Neuronal stem cell (in vitro differentiated cells): ENCODE data around the gene CEP170B.
"Not testable (repeated sequence)": the region's sequence is repeated elsewhere in the genome, so short reads cannot be mapped to it uniquely, and the experiment has no call there.

Experiments
- DNase-seq: peaks from one replicate; pipeline ENCODE4 v3.0.0-alpha.2; 2013; ENCODE audit warnings: low spot score
- H2AFZ ChIP-seq: one replicate; pipeline ENCODE4 v1.6.1; 2013; ENCODE audit warnings: mild to moderate bottlenecking, low read length, inconsistent platforms
- H2AK5ac ChIP-seq: 2 replicates; pipeline ENCODE4 v1.6.1; 2013; ENCODE audit warnings: low read depth, mild to moderate bottlenecking, inconsistent platforms, low read length, moderate library complexity, mixed read lengths
- H2BK120ac ChIP-seq: 2 replicates; pipeline ENCODE4 v1.6.1; 2013; ENCODE audit warnings: low read depth, mild to moderate bottlenecking, inconsistent platforms, low read length, moderate library complexity, mixed read lengths
- H2BK12ac ChIP-seq: one replicate; pipeline ENCODE4 v1.6.1; 2013; ENCODE audit warnings: low read length, inconsistent platforms
- H2BK15ac ChIP-seq: 2 replicates; pipeline ENCODE4 v1.6.1; 2013; ENCODE audit warnings: mild to moderate bottlenecking, low read length, inconsistent platforms, mixed read lengths
- H2BK5ac ChIP-seq: one replicate; pipeline ENCODE4 v1.6.1; 2013; ENCODE audit warnings: inconsistent platforms, mild to moderate bottlenecking, low read length, moderate library complexity
- H3K14ac ChIP-seq: one replicate; pipeline ENCODE4 v1.6.1; 2013; ENCODE audit warnings: low read length, inconsistent platforms
- H3K18ac ChIP-seq: 2 replicates; pipeline ENCODE4 v1.6.1; 2013; ENCODE audit warnings: low read length, inconsistent platforms
- H3K23ac ChIP-seq: 2 replicates; pipeline ENCODE4 v1.6.1; 2013; ENCODE audit warnings: low read depth, mild to moderate bottlenecking, mixed read lengths, low read length, inconsistent platforms; ENCODE audit not compliant: poor library complexity
- H3K27ac ChIP-seq: replicated peaks from 3 replicates; pipeline ENCODE4 v1.5.1; 2013; ENCODE audit warnings: low read length, inconsistent platforms
- H3K27me3 ChIP-seq, 3 experiments: 2 replicates each; pipeline ENCODE4 v1.6.1; 2013; ENCODE audit warnings: low read length in 3 of 3, mild to moderate bottlenecking in 2 of 3, inconsistent platforms in 1 of 3, low read depth in 1 of 3, mixed read lengths in 1 of 3, moderate library complexity in 1 of 3; ENCODE audit not compliant: control insufficient read depth in 3 of 3, insufficient read depth in 3 of 3
- H3K36me3 ChIP-seq, 2 donors: replicated peaks in 1 of 2; 2 replicates each; pipeline ENCODE4 v1.6.1; 2013; ENCODE audit warnings: low read length in 2 of 2; ENCODE audit not compliant: control insufficient read depth in 2 of 2, insufficient read depth in 2 of 2
- H3K4ac ChIP-seq: 2 replicates; pipeline ENCODE4 v1.6.1; 2013; ENCODE audit warnings: inconsistent platforms, mild to moderate bottlenecking, low read length, moderate library complexity
- H3K4me1 ChIP-seq, 2 donors: 1 replicate in 1 of 2; 2 replicates in 1 of 2; pipeline ENCODE4 v1.6.1; 2013; ENCODE audit warnings: low read length in 2 of 2, low read depth in 1 of 2; ENCODE audit not compliant: control insufficient read depth in 2 of 2, insufficient read depth in 1 of 2
- H3K4me2 ChIP-seq: one replicate; pipeline ENCODE4 v1.6.1; 2013; ENCODE audit warnings: mild to moderate bottlenecking, low read length, inconsistent platforms; ENCODE audit not compliant: insufficient read depth, poor library complexity, severe bottlenecking
- H3K4me3 ChIP-seq, 2 donors: 2 replicates each; pipeline ENCODE4 v1.5.1; 2013; ENCODE audit warnings: low read length in 2 of 2, mild to moderate bottlenecking in 2 of 2, inconsistent platforms in 1 of 2, moderate library complexity in 1 of 2
- H3K79me1 ChIP-seq: one replicate; pipeline ENCODE4 v1.6.1; 2013; ENCODE audit warnings: low read depth, mild to moderate bottlenecking, inconsistent platforms, low read length, moderate library complexity
- H3K9ac ChIP-seq: one replicate; pipeline ENCODE4 v1.6.1; 2013; ENCODE audit warnings: mild to moderate bottlenecking, low read depth, low read length, inconsistent platforms; ENCODE audit not compliant: poor library complexity
- H3K9me3 ChIP-seq, 2 donors: replicated peaks in 1 of 2; 2 replicates each; pipeline versions ENCODE3 to v1.6.1; 2013; ENCODE audit warnings: low read length in 2 of 2, mild to moderate bottlenecking in 2 of 2, inconsistent platforms in 1 of 2, low read depth in 1 of 2, mixed read lengths in 1 of 2, moderate library complexity in 1 of 2; ENCODE audit not compliant: control insufficient read depth in 2 of 2, insufficient read depth in 1 of 2
- H4K8ac ChIP-seq: one replicate; pipeline ENCODE4 v1.6.1; 2013; ENCODE audit warnings: low read depth, mild to moderate bottlenecking, inconsistent platforms, low read length, moderate library complexity
- H4K91ac ChIP-seq: one replicate; pipeline ENCODE4 v1.6.1; 2013; ENCODE audit warnings: low read length, low read depth, mild to moderate bottlenecking, inconsistent platforms; ENCODE audit not compliant: poor library complexity
- WGBS, 2 donors: extraction: QIAGEN DNeasy Blood & Tissue Kit; methylation state at CpG; one replicate each; pipeline ENCODE4 v1.1.7; 2013; ENCODE audit warnings: missing lambda C conversion rate in 2 of 2, mixed read lengths in 1 of 2; ENCODE audit not compliant: insufficient read length in 2 of 2, insufficient replicate concordance in 1 of 2; ENCODE audit errors: extremely low coverage in 2 of 2; 5-methylcytosine and 5-hydroxymethylcytosine counted together

Gene CEP170B

GRCh38 chr14:104943216-104944015 is 78.3 kb downstream of the CEP170B start:
- H3K14ac ChIP-seq, H3K36me3 ChIP-seq, H3K9ac ChIP-seq, H2BK12ac ChIP-seq, H3K9me3 ChIP-seq, H3K23ac ChIP-seq, H2BK15ac ChIP-seq, H3K4me3 ChIP-seq, H3K27ac ChIP-seq, H2AFZ ChIP-seq, H3K79me1 ChIP-seq, H3K4me1 ChIP-seq, H4K8ac ChIP-seq, H2BK120ac ChIP-seq, DNase-seq, H2BK5ac ChIP-seq, H3K18ac ChIP-seq, H4K91ac ChIP-seq, H3K4ac ChIP-seq, H2AK5ac ChIP-seq, H3K4me2 ChIP-seq: not testable (repeated sequence)
- WGBS, 2 donors, result no CpG with 5 or more reads among the region's 29 CpGs
- peaks cover 0 to 26% (median 2%) of the 10 kb centered on the region in 3 experiments for H3K27me3 ChIP-seq

GRCh38 chr14:104944016-104944308 is 78.9 kb downstream of the CEP170B start:
- H2AK5ac ChIP-seq, H3K14ac ChIP-seq, DNase-seq, H2BK15ac ChIP-seq, H3K9ac ChIP-seq, H4K91ac ChIP-seq, H2BK120ac ChIP-seq, H2AFZ ChIP-seq, H3K4me1 ChIP-seq, H3K27ac ChIP-seq, H3K23ac ChIP-seq, H3K9me3 ChIP-seq, H3K4me2 ChIP-seq, H2BK12ac ChIP-seq, H4K8ac ChIP-seq, H3K36me3 ChIP-seq, H3K4ac ChIP-seq, H2BK5ac ChIP-seq, H3K4me3 ChIP-seq, H3K79me1 ChIP-seq, H3K18ac ChIP-seq: not testable (repeated sequence)
- WGBS, 2 donors, result no CpG with 5 or more reads among the region's 6 CpGs
- H3K27me3 ChIP-seq, result peaks cover 0 to 21% (median 0%) of the 10 kb centered on the region in 3 experiments

GRCh38 chr14:104944436-104945205 is 79.6 kb downstream of the CEP170B start:
- H2BK5ac ChIP-seq, H2AK5ac ChIP-seq, H4K91ac ChIP-seq, H3K79me1 ChIP-seq, H3K9ac ChIP-seq, H2BK120ac ChIP-seq, DNase-seq, H3K4me3 ChIP-seq, H3K27ac ChIP-seq, H3K36me3 ChIP-seq, H2AFZ ChIP-seq, H3K14ac ChIP-seq, H4K8ac ChIP-seq, H3K4me1 ChIP-seq, H3K4me2 ChIP-seq, H3K4ac ChIP-seq, H2BK12ac ChIP-seq, H2BK15ac ChIP-seq, H3K18ac ChIP-seq, H3K23ac ChIP-seq, H3K9me3 ChIP-seq: not testable (repeated sequence)
- H3K27me3 ChIP-seq, result peaks cover 0 to 14% (median 0%) of the 10 kb centered on the region in 3 experiments
- no CpG with 5 or more reads among the region's 29 CpGs for WGBS, 2 donors

- H4K8ac ChIP-seq, DNase-seq, H3K79me1 ChIP-seq, H3K14ac ChIP-seq, H4K91ac ChIP-seq, H3K4me2 ChIP-seq, H3K23ac ChIP-seq, H3K4me3 ChIP-seq, H2BK120ac ChIP-seq, H3K18ac ChIP-seq, H3K9me3 ChIP-seq, H2BK5ac ChIP-seq, H3K36me3 ChIP-seq, H2AFZ ChIP-seq, H3K4me1 ChIP-seq, H2BK12ac ChIP-seq, H2BK15ac ChIP-seq, H3K4ac ChIP-seq, H2AK5ac ChIP-seq, H3K9ac ChIP-seq, H3K27ac ChIP-seq, H3K27me3 ChIP-seq: not testable (repeated sequence)
- no CpG with 5 or more reads among the region's 20 CpGs for WGBS, 2 donors
These were observed 80.2 kb downstream of the CEP170B start for GRCh38 chr14:104945266-104945665.
